T-helper 2 cell treated with Interferon-gamma antibody and Interleukin-4, amounts not matched to agents 5 μg/mL and 100 μg/mL, for 36 hours (primary cell): ENCODE measurements around the gene TIGAR.

ENCODE experiments used
- DNase-seq: peaks from one replicate; pipeline ENCODE4 v3.0.0; 2021; ENCODE audit warnings: low spot score
- H3K27ac Mint-ChIP-seq: one replicate; pipeline ENCODE4 v1.8.0; 2021; ENCODE audit warnings: mild to moderate bottlenecking, mixed read lengths
- H3K27me3 Mint-ChIP-seq: one replicate; pipeline ENCODE4 v1.8.0; 2021; ENCODE audit warnings: low read depth, mixed read lengths
- H3K36me3 Mint-ChIP-seq: one replicate; pipeline ENCODE4 v1.8.0; 2021; ENCODE audit warnings: low read depth, mixed read lengths
- H3K4me1 Mint-ChIP-seq: one replicate; pipeline ENCODE4 v1.8.0; 2021; ENCODE audit warnings: low read depth, mixed read lengths
- H3K4me3 Mint-ChIP-seq: one replicate; pipeline ENCODE4 v1.8.0; 2022; ENCODE audit warnings: mild to moderate bottlenecking, moderate library complexity, mixed read lengths
- H3K9me3 Mint-ChIP-seq: one replicate; pipeline ENCODE4 v1.8.0; 2021; ENCODE audit warnings: mixed read lengths

Gene TIGAR, protein sequence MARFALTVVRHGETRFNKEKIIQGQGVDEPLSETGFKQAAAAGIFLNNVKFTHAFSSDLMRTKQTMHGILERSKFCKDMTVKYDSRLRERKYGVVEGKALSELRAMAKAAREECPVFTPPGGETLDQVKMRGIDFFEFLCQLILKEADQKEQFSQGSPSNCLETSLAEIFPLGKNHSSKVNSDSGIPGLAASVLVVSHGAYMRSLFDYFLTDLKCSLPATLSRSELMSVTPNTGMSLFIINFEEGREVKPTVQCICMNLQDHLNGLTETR

DNA sequence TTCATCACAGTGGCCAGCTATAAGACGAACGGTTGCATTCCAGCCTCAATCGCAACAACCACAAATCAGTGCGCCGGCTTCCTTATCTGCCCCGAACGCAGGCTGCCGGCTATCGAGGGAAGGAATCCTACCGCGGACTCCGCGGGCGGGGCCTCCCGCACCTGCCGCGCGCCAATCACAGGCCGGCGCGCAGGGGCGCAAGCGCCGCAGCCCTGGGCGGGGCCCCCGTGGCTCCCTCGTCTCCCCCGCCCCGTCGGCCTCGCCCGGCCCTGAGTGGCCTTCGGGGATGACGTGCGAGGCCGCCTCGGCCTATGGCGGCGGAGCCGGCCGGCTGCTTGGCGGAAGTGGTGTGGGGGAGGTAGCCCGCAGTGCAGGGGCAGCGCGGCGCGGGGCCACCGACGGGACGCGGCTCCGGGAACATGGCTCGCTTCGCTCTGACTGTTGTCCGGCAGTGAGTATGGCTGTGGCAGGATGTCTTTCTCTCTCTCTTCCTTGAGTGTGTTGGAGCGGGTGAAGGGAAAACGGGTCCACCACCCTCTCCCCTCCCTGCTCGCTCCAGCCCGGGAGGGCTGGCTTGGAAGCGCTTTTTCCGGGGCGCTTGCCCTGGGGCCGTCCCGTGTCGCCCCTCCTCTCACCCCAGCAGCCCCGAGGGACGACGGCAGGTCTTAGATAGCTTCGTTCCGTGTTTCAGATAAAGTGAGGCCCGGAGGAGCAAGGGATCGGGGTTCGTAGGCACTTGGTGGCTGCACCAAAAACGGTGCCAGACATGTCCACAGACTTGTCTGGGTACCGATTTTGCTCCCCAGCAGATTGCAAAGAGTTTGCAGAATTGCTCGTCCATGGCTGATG lies at the start of gene TIGAR:
TSS of gene TIGAR (plus strand) at position 361 of the 849 bp plus-strand sequence. CDS start at position 420, 59 bp downstream.
- H3K27me3 Mint-ChIP-seq: no peaks in the 10 kb centered on the region
- H3K27ac Mint-ChIP-seq: peak within 1 kb of the TSS; percentile 88
- H3K4me3 Mint-ChIP-seq: peak within 1 kb of the TSS; percentile 87
- peaks cover 4% of the 10 kb centered on the region for H3K36me3 Mint-ChIP-seq
- DNase-seq: peak; percentile 97
- H3K9me3 Mint-ChIP-seq: no peaks in the 10 kb centered on the region
- H3K4me1 Mint-ChIP-seq: peaks cover 33% of the 10 kb centered on the region

- Mint-ChIP-seq H3K9me3 (no peaks in the 10 kb centered on the region), H3K36me3 (peaks cover 28% of the 10 kb centered on the region), H3K4me3 (peak overlapping the region; percentile 93), H3K27me3 (peaks cover 15% of the 10 kb centered on the region), H3K27ac (peak overlapping the region; percentile 100), H3K4me1 (peaks cover 26% of the 10 kb centered on the region)
- peak; percentile 84 for DNase-seq
Measured at GRCh38 chr12:4271717-4272423, 49.1 kb upstream of the TIGAR start.

DNA sequence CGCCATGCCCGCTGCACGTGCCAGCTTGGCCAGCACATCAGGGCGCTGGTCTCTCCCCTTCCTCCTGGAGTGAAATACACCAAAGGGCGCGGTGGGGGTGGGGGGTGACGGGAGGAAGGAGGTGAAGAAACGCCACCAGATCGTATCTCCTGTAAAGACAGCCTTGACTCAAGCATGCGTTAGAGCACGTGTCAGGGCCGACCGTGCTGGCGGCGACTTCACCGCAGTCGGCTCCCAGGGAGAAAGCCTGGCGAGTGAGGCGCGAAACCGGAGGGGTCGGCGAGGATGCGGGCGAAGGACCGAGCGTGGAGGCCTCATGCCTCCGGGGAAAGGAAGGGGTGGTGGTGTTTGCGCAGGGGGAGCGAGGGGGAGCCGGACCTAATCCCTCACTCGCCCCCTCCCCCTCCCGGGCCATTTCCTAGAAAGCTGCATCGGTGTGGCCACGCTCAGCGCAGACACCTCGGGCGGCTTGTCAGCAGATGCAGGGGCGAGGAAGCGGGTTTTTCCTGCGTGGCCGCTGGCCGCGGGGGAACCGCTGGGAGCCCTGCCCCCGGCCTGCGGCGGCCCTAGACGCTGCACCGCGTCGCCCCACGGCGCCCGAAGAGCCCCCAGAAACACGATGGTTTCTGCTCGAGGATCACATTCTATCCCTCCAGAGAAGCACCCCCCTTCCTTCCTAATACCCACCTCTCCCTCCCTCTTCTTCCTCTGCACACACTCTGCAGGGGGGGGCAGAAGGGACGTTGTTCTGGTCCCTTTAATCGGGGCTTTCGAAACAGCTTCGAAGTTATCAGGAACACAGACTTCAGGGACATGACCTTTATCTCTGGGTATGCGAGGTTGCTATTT lies 48.4 kb upstream of the TIGAR start:
- Mint-ChIP-seq H3K4me1 (peaks cover 29% of the 10 kb centered on the region), H3K27ac (peak overlapping the region; percentile 100), H3K9me3 (no peaks in the 10 kb centered on the region), H3K36me3 (peaks cover 36% of the 10 kb centered on the region), H3K27me3 (peaks cover 10% of the 10 kb centered on the region), H3K4me3 (peak overlapping the region; percentile 93)
- DNase-seq: peak; percentile 83

DNA sequence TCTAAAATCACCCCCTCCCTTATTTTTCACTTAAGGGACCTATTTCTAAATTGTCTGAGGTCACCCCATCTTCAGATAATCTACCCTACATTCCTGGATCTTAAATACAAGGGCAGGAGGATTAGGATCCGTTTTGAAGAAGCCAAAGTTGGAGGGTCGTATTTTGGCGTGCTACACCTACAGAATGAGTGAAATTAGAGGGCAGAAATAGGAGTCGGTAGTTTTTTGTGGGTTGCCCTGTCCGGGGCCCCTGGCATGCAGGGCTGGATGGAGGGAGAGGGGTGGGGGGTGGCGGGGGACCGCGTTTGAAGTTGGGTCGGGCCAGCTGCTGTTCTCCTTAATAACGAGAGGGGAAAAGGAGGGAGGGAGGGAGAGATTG lies 47.8 kb upstream of the TIGAR start:
- peak overlapping the region; percentile 93 for H3K4me3 Mint-ChIP-seq
- peaks cover 42% of the 10 kb centered on the region for H3K36me3 Mint-ChIP-seq
- H3K27me3 Mint-ChIP-seq: peaks cover 6% of the 10 kb centered on the region
- peaks cover 31% of the 10 kb centered on the region for H3K4me1 Mint-ChIP-seq
- peak overlapping the region; percentile 100 for H3K27ac Mint-ChIP-seq
- no peaks in the 10 kb centered on the region for H3K9me3 Mint-ChIP-seq
- no peak for DNase-seq

DNA sequence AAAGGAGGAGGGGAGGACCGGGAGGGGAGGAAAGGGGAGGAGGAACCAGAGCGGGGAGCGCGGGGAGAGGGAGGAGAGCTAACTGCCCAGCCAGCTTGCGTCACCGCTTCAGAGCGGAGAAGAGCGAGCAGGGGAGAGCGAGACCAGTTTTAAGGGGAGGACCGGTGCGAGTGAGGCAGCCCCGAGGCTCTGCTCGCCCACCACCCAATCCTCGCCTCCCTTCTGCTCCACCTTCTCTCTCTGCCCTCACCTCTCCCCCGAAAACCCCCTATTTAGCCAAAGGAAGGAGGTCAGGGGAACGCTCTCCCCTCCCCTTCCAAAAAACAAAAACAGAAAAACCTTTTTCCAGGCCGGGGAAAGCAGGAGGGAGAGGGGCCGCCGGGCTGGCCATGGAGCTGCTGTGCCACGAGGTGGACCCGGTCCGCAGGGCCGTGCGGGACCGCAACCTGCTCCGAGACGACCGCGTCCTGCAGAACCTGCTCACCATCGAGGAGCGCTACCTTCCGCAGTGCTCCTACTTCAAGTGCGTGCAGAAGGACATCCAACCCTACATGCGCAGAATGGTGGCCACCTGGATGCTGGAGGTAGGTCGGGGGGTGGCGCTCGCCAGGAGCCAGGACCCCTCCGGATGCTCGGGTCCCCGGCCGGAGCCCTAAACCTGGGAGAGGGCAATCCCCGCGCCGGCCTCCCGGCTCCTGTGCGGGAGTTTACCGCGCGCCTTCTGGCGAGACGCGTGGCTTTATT lies 47.2 kb upstream of the TIGAR start, which contains the start of gene CCND2:
TSS of gene CCND2 (plus strand) at position 111 of the 744 bp plus-strand sequence. CDS start at position 390, 279 bp downstream.
- H3K4me1 Mint-ChIP-seq: peaks cover 30% of the 10 kb centered on the region
- H3K27ac Mint-ChIP-seq: peak within 1 kb of the TSS; percentile 100
- peaks cover under 1% of the 10 kb centered on the region for H3K27me3 Mint-ChIP-seq
- H3K9me3 Mint-ChIP-seq: no peaks in the 10 kb centered on the region
- peaks cover 48% of the 10 kb centered on the region for H3K36me3 Mint-ChIP-seq
- H3K4me3 Mint-ChIP-seq: peak within 1 kb of the TSS; percentile 93
- peak; percentile 80 for DNase-seq

- H3K4me3 Mint-ChIP-seq: peak overlapping the region; percentile 93
Measured at GRCh38 chr12:4274396-4275015, 46.5 kb upstream of the TIGAR start.

GRCh38 chr12:4275016-4275869 lies 45.8 kb upstream of the TIGAR start:
- Mint-ChIP-seq H3K4me1 (peaks cover 39% of the 10 kb centered on the region), H3K27me3 (no peaks in the 10 kb centered on the region), H3K36me3 (peaks cover 62% of the 10 kb centered on the region), H3K27ac (peak overlapping the region; percentile 100), H3K4me3 (peak overlapping the region; percentile 93), H3K9me3 (no peaks in the 10 kb centered on the region)
- no peak for DNase-seq

More at GRCh38 chr12:4274396-4275015, 46.5 kb upstream of the TIGAR start:
- Mint-ChIP-seq H3K27me3 (no peaks in the 10 kb centered on the region), H3K4me1 (peaks cover 37% of the 10 kb centered on the region), H3K36me3 (peaks cover 54% of the 10 kb centered on the region), H3K9me3 (no peaks in the 10 kb centered on the region), H3K27ac (peak overlapping the region; percentile 100)
- peak; percentile 22 for DNase-seq

DNA sequence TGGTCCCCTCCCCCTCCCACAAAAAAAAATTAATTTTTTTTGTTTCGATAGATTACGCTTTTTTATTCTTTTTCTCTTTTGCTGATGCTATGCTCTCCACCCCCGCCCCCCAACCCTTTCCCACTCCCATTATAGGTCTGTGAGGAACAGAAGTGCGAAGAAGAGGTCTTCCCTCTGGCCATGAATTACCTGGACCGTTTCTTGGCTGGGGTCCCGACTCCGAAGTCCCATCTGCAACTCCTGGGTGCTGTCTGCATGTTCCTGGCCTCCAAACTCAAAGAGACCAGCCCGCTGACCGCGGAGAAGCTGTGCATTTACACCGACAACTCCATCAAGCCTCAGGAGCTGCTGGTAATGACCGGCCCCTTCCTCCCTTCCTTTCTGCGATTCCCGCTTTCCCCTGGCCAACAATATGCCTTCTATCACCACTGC lies 45.1 kb upstream of the TIGAR start:
- peak overlapping the region; percentile 93 for H3K4me3 Mint-ChIP-seq
- no peak for DNase-seq
- H3K27ac Mint-ChIP-seq: peak overlapping the region; percentile 100
- peaks cover 42% of the 10 kb centered on the region for H3K4me1 Mint-ChIP-seq
- H3K36me3 Mint-ChIP-seq: peaks cover 67% of the 10 kb centered on the region
- no peaks in the 10 kb centered on the region for H3K27me3 Mint-ChIP-seq
- no peaks in the 10 kb centered on the region for H3K9me3 Mint-ChIP-seq

GRCh38 chr12:4276524-4277204 lies 44.3 kb upstream of the TIGAR start:
- Mint-ChIP-seq H3K9me3 (no peaks in the 10 kb centered on the region), H3K36me3 (peaks cover 75% of the 10 kb centered on the region), H3K27me3 (no peaks in the 10 kb centered on the region), H3K4me1 (peaks cover 46% of the 10 kb centered on the region), H3K4me3 (peak overlapping the region; percentile 93), H3K27ac (peak overlapping the region; percentile 100)
- peak; percentile 79 for DNase-seq

DNA sequence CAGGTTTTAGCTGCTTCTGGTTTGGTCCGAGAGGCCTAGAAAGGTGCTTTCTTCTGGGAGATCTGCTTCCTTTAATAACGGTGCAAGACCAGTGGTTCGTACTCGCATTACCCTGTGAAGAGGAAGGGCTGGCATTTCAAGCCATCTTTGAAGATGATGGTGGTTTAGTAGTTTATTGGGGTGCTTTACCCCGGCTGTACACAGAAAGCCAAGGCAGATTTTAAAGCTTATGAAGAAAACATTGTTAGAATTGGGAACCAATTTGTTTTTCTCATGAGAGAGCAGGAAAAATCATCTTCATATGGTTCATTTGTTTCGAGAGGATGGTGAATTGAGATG lies 43.8 kb upstream of the TIGAR start:
- H3K4me1 Mint-ChIP-seq: peaks cover 49% of the 10 kb centered on the region
- peaks cover 79% of the 10 kb centered on the region for H3K36me3 Mint-ChIP-seq
- H3K4me3 Mint-ChIP-seq: peak overlapping the region; percentile 93
- no peaks in the 10 kb centered on the region for H3K27me3 Mint-ChIP-seq
- no peaks in the 10 kb centered on the region for H3K9me3 Mint-ChIP-seq
- H3K27ac Mint-ChIP-seq: peak overlapping the region; percentile 100
- no peak for DNase-seq

- Mint-ChIP-seq H3K4me3 (peak overlapping the region; percentile 93), H3K36me3 (peaks cover 86% of the 10 kb centered on the region), H3K27me3 (no peaks in the 10 kb centered on the region), H3K4me1 (peaks cover 54% of the 10 kb centered on the region), H3K27ac (peak overlapping the region; percentile 60), H3K9me3 (no peaks in the 10 kb centered on the region)
- no peak for DNase-seq
Measured at GRCh38 chr12:4277857-4278256, 43.2 kb upstream of the TIGAR start.
